ENCODE measurements around the gene GFRA4. TPM values are rescaled to one million over a fixed set of nuclear protein-coding genes. Genes with fewer than 3 reads are reported as not detected.

Gene GFRA4
- total RNA-seq, 1 experiment from 2014 or later, result not detected

- DNase-seq (ENCODE audit: low read depth), result no peak
Measured at GRCh38 chr20:3655131-3655405, 8.1 kb downstream of the GFRA4 start.

DNA sequence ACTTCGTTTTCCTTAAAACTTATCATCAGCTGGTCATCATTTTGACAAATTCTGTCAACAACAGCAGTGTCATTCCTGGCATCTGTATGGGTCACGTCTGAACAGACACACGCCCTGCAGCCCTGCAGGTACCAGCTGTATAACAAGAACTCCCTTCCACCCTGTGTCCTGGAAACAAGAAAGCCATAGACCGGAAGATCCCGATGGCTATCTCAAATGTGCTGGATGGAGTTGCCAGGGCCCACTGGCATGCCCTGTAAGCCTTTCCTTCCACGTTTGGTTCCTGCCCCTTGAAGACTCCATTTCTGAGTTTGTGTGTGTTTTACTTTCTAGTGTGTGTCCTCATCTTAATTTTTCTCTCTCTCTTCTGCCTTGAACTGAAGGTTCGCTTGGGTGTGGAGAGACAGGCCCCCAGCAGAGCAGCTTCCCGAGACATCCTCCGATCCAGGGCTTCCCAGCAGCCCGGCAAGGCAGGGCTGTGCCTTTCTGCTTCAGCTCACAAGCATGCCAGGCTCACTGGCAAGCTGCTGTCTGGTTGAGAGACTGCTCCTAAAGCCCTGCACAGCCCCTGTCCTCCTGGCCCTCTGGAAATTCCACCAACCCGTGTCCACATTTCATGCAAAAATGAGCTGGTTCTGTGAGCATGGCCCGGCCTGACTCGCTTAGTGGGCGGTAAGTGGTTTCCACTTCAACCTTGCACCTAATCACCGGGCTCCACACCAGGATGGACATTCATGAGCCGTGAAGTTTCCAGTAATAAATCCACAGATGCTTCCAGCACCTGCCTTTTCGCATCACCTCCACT, 8.7 kb downstream of the GFRA4 start:
- DNase-seq (ENCODE audit: low read depth), result no peak

DNA sequence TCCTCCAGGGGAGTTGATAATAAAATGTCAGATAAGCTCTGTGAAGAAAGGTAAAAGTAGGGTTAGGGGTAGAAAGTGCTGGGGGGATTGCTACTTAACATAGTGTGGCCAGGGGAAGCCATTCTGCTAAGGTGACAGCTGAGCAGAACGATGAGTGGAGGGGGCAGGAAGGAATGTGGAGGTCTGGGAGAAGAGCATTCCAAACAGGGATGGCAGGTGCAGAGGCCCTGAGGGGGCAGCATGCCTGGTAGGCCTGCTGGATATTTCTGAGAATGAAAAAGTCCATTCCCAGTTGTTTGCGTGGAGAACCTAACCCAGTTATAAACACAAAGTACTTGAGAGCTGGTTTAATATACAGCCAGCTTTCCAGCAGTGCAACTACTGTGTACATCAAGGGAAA, 9.3 kb downstream of the GFRA4 start:
- no peak for DNase-seq (ENCODE audit: low read depth)

- DNase-seq (ENCODE audit: low read depth), result no peak
Measured at GRCh38 chr20:3652676-3653596, 10.3 kb downstream of the GFRA4 start.

DNA sequence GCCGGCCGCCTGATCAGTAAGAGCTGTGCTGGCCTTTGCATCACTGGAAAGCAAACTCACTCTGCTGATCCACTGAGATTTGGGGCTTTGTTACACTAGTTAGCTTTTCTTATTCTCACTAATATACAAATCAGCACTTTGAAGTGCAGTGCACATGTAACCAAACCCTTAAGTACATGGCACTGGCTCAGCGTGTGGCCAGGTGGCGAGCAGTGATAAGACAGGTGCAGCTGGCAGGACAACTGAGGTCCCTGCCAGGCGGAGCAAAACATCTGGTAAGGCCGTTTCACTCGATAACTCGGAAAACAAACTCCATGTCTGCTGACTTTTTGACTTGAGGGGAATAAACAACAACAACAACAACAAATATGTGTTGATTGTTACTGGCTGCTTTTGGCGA, 11.0 kb downstream of the GFRA4 start:
- DNase-seq (ENCODE audit: low read depth), result no peak

DNA sequence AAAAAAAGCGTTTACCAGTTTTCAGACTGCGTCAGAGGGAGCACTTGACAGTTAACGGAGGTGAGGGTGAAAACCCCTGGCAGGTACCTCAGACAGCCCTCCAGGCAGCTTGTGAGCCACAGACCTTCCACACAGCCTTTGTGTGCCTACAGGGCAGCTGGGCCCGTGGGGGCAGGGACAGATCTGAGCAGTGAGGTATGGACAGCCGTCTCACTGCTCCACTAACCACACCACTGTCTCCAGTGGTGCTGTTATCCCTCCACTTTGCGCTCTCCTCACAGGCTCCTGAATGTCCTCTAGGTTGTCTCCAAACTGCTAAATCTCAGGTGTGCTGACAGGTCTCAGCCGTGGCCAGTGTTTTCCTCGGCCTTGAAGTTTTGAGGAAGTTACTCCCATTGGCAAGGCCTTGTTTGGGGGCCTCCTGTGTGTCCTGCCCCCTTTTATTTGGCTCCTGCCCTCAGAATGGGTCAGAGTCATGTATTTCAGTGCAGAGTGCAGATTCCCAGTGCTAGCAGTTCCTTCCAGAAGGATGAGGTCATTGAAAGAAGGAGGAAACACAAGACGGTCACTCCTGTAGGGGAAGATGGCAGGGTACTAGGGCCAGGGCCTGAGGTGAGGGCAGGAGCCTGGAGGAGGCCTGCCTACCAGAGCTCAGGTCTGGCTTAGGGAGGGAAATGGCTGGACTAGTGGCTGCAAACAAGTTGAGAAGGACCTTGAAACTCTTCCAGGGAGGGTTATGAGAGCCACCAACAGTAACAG, 11.8 kb downstream of the GFRA4 start:
- no peak for DNase-seq (ENCODE audit: low read depth)

DNA sequence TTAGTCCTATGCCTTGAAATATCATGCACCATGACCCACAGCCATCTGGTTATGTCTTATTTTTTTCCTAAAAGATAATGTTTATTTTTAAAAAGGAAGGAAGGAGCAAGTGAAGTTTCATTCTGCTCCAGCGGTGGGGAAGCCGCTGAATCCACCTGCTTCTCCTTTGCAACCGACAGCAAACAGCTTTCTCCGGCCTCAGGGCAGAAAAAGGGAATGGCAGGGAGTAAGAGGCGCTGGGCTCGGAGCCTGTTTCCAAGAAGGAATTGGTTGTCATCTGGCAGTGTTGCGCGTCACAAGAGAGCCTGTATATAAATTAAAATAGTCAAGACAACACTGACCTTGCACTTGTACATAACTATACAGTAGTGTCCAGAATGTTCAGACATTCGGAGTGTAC, 14.2 kb downstream of the GFRA4 start:
- no peak for DNase-seq (ENCODE audit: low read depth)

- DNase-seq (ENCODE audit: low read depth), result no peak
Measured at GRCh38 chr20:3647473-3647872, 15.7 kb downstream of the GFRA4 start.

GRCh38 chr20:3646651-3647050, 16.5 kb downstream of the GFRA4 start:
- no peak for DNase-seq (ENCODE audit: low read depth)

DNA sequence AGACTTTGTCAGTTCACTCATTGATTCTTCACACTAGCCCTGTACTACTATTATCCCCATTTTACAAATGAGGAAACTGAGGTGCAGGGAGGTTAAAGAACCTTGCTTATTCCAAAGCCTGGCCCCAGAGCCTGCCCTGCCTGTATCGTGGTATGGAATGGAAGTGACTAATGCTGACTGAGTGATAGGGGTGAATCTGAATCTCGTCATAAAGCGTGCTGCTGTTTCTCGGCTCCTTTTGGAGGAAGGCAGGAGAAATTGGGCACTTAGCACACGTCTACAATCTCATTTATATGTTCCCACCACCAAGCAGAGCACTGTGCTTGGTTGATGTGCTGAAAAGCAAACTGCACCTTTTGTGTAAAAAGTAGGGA, 17.1 kb downstream of the GFRA4 start:
- DNase-seq (ENCODE audit: low read depth), result peak; percentile 50

- DNase-seq (ENCODE audit: low read depth), result no peak
Measured at GRCh38 chr20:3645309-3646066, 17.7 kb downstream of the GFRA4 start.

DNA sequence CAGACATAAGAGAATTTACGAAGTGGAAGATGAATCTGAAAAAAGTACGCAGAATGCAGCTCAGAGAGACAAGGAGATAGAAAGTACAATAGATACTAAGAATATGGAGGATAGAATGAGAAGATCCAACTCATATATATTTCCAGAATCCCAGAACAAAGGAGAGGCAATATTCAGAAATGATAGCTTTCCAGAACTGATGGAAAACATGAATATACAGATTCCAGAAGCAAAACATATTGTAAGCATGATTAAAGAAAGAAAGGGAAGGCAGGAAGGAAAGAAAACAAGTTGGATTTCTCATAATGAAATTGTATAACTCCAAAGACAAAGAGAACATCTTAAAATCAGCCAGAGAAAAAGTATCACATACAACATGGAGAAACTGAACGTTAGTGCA, 22.9 kb downstream of the GFRA4 start:
- DNase-seq (ENCODE audit: low read depth), result no peak

GRCh38 chr20:3635346-3635745, 27.9 kb downstream of the GFRA4 start:
- DNase-seq (ENCODE audit: low read depth), result no peak

- DNase-seq (ENCODE audit: low read depth), result no peak
Measured at GRCh38 chr20:3633913-3634478, 29.2 kb downstream of the GFRA4 start.

DNA sequence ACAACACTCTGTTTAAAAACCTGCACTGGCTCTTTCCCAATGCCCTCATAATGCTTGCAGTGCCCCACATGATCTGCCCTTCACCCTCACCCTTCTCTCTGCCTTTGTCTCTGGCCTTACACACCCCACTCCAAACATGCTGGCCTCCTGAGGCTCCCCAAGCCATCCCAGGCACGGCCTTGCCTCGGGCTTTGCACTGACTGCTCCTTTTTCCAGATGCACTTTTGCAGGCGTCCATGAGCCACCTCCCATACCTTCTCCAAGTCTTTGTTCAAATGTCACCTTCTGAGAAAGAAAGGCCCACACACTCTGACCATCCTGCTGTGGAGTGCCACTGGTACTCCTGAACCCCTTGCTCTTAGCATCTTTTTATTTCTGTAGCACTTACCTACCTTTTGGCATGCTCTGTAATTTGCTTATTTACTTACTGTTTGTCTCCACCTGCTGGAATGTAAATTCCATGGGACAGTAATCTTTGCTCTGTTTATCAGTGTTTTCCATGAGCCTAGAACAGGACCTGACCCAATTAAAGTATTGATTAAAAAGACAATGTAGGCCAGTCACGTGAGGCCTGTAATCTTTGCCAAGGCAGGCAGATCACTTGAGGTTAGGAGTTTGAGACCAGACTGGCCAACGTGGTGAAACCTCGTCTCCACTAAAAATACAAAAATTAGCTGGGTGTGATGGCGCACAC, 30.7 kb downstream of the GFRA4 start:
- no peak for DNase-seq (ENCODE audit: low read depth)

DNA sequence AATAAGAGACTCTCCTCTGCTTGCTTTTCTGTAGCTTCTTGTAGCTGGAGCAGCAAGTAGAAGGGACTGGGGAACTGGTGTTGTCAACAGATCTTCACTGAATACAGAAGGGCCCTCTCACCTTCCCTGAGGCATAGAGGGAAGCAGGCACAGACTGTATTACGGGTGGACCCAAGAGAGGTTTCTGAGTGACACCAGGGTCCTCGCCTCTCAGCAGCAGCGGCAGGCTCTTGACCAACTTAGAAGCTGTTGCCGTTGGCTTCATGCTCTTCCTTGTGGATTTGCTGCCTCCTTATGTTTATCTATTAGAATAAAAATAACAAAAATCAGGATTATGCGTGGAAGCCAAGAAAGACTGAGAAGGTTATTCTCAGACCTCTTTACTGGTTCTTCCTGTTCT, 31.7 kb downstream of the GFRA4 start:
- DNase-seq (ENCODE audit: low read depth), result no peak

DNA sequence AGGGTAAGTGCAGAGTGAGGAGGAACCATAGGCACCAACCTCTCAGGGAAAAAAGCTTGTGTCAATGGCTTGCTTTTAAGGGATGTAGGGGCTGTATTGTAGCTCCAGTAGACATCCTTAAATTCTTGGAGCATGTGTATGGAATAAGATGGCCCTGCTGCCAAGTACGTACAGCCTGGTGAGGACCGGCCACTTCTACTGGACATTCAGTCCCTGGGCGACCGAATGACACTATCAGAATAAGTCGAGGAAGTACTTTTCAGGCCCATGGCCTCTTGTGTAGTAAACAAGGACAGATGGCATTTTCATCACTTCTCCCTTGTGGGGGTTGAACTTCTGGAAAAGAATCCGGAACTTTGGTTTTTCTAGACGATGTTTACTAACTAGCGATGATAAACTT, 32.8 kb downstream of the GFRA4 start:
- DNase-seq (ENCODE audit: low read depth), result no peak

GRCh38 chr20:3629893-3630292, 33.3 kb downstream of the GFRA4 start:
- DNase-seq (ENCODE audit: low read depth), result no peak

DNA sequence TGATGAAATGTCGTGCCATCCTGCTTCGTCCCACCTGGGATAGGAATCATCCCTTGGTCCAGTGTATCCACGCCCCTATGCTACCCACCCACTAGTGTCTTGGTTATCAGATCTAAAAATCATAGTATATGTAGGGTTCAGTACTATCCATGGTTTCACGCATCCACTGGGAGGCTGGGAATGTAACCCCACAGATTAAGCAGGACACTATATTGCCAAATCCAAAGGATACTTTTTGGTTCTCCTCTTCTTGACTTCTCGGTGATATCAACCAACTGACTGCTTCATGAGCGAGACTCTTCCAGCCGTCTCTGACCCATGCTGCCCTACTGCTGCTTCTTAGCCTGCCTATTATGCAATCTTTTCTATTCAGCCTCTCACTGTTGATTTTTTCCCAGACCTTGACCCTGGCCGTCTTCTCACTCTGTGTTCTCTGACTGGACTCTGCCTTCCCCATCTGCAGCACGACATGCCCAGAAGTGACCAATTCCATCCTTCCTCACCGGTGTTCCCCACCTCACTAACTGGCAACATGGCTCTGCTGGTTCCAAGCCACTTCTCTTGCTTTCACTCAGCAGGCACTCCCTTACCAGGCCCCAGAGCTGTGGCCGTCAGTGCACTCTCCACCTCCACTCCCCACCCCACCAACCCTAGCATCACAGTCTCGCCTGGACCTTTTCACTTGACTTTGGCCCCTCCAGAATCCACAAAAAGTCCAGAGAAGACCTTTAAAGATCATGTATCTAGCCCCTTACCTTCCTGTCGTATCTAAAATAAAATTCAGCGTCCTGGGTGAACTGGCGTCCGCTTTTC, 34.5 kb downstream of the GFRA4 start:
- DNase-seq (ENCODE audit: low read depth), result no peak

GRCh38 chr20:3627476-3627875, 35.7 kb downstream of the GFRA4 start:
- DNase-seq (ENCODE audit: low read depth), result no peak

All from HT1080 (cell line).